HG03520 (cell line): Measurements from ENCODE around the gene GNL2.
"Not testable (repeated sequence)": the region's sequence is repeated elsewhere in the genome, so short reads cannot be mapped to it uniquely, and the experiment has no call there.

Source experiments
- ATAC-seq: cut with Tn5 transposase; IDR thresholded peaks from one replicate; pipeline ENCODE4 v1.9.1; 2021; ENCODE audit warnings: mild to moderate bottlenecking, moderate library complexity; ENCODE audit not compliant: unreplicated experiment

GNL2 gene

GRCh38 chr1:37609002-37609401 is 13.3 kb upstream of the GNL2 start:
- no peak for ATAC-seq

- ATAC-seq = no peak
These were observed 10.9 kb upstream of the GNL2 start for GRCh38 chr1:37606481-37607263.

- no peak for ATAC-seq
These were observed 10.2 kb upstream of the GNL2 start for GRCh38 chr1:37605806-37606474.

GRCh38 chr1:37605061-37605650 is 9.4 kb upstream of the GNL2 start:
- no peak for ATAC-seq

- ATAC-seq = no peak
These were observed 7.3 kb upstream of the GNL2 start for GRCh38 chr1:37602750-37603694.

- no peak for ATAC-seq
These were observed 5.7 kb upstream of the GNL2 start for GRCh38 chr1:37601441-37601840.

GRCh38 chr1:37599940-37600339 is 4.2 kb upstream of the GNL2 start:
- no peak for ATAC-seq

GRCh38 chr1:37596182-37596667 is 488 bp upstream of the GNL2 start:
- no peak for ATAC-seq

GRCh38 chr1:37593726-37594125 is 2.0 kb downstream of the GNL2 start:
- ATAC-seq = no peak

GRCh38 chr1:37588939-37589338 is 6.8 kb downstream of the GNL2 start:
- no peak for ATAC-seq

- ATAC-seq = not testable (repeated sequence)
These were observed 11.2 kb downstream of the GNL2 start for GRCh38 chr1:37584544-37584943.

GRCh38 chr1:37575692-37576091 is 20.0 kb downstream of the GNL2 start:
- ATAC-seq = no peak

GRCh38 chr1:37574834-37575480 is 20.8 kb downstream of the GNL2 start:
- ATAC-seq = no peak

GRCh38 chr1:37570528-37571334 is 25.0 kb downstream of the GNL2 start:
- ATAC-seq = no peak

GRCh38 chr1:37567023-37567422 is 28.7 kb downstream of the GNL2 start:
- no peak for ATAC-seq

- no peak for ATAC-seq
These were observed 30.8 kb downstream of the GNL2 start for GRCh38 chr1:37564892-37565291.

- ATAC-seq = no peak
These were observed 32.8 kb downstream of the GNL2 start for GRCh38 chr1:37562984-37563383.

GRCh38 chr1:37561133-37562132 is 34.3 kb downstream of the GNL2 start:
- no peak for ATAC-seq
